ENCODE results near the gene DNAH8.
"Not testable (repeated sequence)": the region's sequence is repeated elsewhere in the genome, so short reads cannot be mapped to it uniquely, and the experiment has no call there.

The DNAH8 gene

GRCh38 chr6:38845931-38846330, 130.8 kb downstream of the DNAH8 start:
- no peak for DNase-seq

GRCh38 chr6:38846361-38846760, 131.2 kb downstream of the DNAH8 start:
- no peak for DNase-seq

GRCh38 chr6:38846844-38847243, 131.7 kb downstream of the DNAH8 start:
- no peak for DNase-seq

- no peak for DNase-seq
These were observed 132.4 kb downstream of the DNAH8 start for GRCh38 chr6:38847497-38847896.

GRCh38 chr6:38848760-38849159, 133.6 kb downstream of the DNAH8 start:
- no peak for DNase-seq

- no peak for DNase-seq
These were observed 137.1 kb downstream of the DNAH8 start for GRCh38 chr6:38852215-38852614.

GRCh38 chr6:38853236-38853635, 138.1 kb downstream of the DNAH8 start:
- DNase-seq, result no peak

- no peak for DNase-seq
These were observed 141.4 kb downstream of the DNAH8 start for GRCh38 chr6:38856492-38856891.

GRCh38 chr6:38857815-38858214, 142.7 kb downstream of the DNAH8 start:
- no peak for DNase-seq

- no peak for DNase-seq
These were observed 144.9 kb downstream of the DNAH8 start for GRCh38 chr6:38860041-38860440.

- DNase-seq, result no peak
These were observed 146.9 kb downstream of the DNAH8 start for GRCh38 chr6:38861926-38862401.

- DNase-seq, result no peak
These were observed 150.5 kb downstream of the DNAH8 start for GRCh38 chr6:38865521-38866174.

- no peak for DNase-seq
These were observed 152.6 kb downstream of the DNAH8 start for GRCh38 chr6:38867726-38868125.

GRCh38 chr6:38871741-38872568, 156.8 kb downstream of the DNAH8 start:
- DNase-seq, result peak in 7 of 14 donors; percentile 3 to 29 (median 11)

GRCh38 chr6:38873001-38873400, 157.9 kb downstream of the DNAH8 start:
- no peak for DNase-seq

- DNase-seq, result not testable (repeated sequence)
These were observed 158.7 kb downstream of the DNAH8 start for GRCh38 chr6:38873816-38874215.

GRCh38 chr6:38876475-38876874, 161.4 kb downstream of the DNAH8 start:
- DNase-seq, result peak in 12 of 14 donors; percentile 0 to 66 (median 30)

- no peak for DNase-seq
These were observed 162.6 kb downstream of the DNAH8 start for GRCh38 chr6:38877721-38878120.

- DNase-seq, result no peak
These were observed 167.0 kb downstream of the DNAH8 start for GRCh38 chr6:38882157-38882556.

GRCh38 chr6:38897507-38897906, 182.4 kb downstream of the DNAH8 start:
- no peak for DNase-seq

GRCh38 chr6:38901802-38902522, 186.9 kb downstream of the DNAH8 start:
- DNase-seq, result no peak

GRCh38 chr6:38906582-38906981, 191.5 kb downstream of the DNAH8 start:
- DNase-seq, result no peak

GRCh38 chr6:38907264-38907663, 192.2 kb downstream of the DNAH8 start:
- no peak for DNase-seq

Data from C1 segment of cervical spinal cord (tissue), 14 donors.